T follicular helper cell (primary cell): ENCODE data around the gene RAB27B.
"Not testable (repeated sequence)": the region's sequence is repeated elsewhere in the genome, so short reads cannot be mapped to it uniquely, and the experiment has no call there.

ENCODE experiments used
- DNase-seq: peaks from one replicate; pipeline ENCODE4 v3.0.0-alpha.2; 2020; ENCODE audit warnings: low read depth

Gene RAB27B

GRCh38 chr18:54815086-54815485 lies 13.2 kb upstream of the RAB27B start:
- DNase-seq, result no peak

- not testable (repeated sequence) for DNase-seq
These were observed 7.4 kb upstream of the RAB27B start for GRCh38 chr18:54820785-54821275.

DNA sequence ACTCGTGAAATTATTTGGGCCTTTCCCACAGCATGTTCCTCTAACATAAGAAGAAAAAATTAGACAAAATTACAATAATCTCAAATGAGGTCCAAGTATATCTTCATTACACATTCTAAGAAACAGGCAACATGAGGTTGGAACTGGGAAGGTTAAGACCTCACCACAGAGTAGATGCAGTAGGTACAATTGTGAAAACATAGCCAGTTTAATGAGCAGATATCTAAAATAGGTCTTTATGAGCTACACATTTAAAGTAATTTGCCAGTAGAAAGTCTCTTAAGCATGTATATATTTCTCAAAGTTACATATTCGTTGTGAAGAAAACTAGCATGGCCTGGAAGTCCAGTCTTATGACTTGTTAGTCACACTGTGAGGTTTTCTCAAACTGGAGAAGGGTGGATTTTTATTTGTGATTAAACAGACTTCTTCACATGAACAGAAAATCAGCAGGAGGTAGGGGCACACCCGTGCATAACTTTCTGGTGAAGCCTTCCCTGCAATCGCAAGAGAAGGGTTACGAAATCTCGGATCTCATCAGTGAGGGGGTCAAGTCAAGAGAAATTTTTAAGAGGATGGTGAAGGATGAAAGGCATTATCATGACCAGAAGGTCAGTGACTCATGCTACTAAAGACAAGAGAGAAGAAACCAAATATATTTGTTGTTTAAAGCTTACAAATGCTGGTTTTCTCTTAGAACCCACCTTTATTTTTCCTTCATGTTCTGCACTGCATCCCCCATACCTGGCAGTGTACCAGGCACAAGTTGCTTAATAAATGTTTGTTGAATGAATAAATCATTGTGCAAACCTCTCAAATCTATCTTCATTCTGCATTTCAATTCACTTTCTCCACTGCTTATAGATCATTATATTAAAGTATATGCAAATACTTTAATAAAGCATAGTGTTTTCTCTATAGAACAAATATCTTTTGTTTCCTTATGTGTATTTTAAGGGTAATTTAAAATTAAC lies 5.1 kb upstream of the RAB27B start:
- DNase-seq, result no peak

- no peak for DNase-seq
These were observed 3.5 kb upstream of the RAB27B start for GRCh38 chr18:54824761-54825160.

DNA sequence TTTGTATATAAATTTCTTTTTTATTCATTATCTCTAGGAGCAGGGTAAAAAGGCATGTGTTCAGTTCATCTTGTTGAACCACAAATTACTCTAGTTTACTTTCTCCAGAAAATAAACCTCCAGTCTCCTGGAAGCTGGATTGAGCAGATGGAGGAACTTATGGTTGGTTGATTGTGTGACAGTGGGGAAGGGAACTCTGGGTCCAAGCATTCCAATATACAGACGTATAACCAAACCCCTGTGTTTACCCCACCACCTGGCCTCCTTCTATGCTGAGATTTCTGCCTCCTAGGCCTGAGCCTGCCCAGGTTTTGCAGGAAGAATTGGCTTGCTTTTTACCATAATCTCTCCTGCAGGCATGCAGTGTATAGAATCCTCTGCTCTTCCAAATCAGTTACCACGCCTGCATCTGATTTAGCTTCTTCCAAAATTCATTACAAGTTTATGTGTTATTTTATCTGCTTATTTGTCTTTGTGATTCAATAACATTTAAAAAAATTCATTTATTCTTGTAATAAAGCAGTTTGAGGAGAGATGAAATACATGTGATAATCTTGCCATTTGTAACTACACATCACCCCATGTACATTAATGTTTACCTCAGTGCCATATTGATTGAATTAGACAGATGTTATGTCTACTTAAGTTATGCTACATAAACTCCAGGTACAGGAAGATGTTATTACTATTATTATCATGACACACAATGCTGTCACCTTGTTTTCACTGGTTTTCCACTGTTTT lies 2.5 kb upstream of the RAB27B start:
- DNase-seq, result no peak

DNA sequence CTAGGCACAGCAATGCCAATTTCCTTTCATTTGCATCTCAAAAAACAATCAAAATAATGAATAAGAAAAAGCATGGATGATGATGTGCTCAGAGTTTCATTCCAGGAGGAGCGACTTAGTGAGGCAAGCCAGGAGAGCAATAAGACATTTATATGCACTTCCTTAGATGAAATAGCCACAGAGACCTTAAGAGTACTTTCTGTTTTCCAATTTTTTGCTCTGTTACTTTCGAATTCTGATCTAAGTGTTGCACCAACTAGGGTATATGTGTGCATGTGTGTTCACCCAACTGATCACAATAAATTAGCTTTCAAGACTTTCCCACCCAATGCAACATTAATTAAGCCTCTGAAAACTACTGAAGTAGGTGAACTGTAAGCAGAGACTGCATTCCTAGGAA lies 709 bp downstream of the RAB27B start:
- no peak for DNase-seq

DNA sequence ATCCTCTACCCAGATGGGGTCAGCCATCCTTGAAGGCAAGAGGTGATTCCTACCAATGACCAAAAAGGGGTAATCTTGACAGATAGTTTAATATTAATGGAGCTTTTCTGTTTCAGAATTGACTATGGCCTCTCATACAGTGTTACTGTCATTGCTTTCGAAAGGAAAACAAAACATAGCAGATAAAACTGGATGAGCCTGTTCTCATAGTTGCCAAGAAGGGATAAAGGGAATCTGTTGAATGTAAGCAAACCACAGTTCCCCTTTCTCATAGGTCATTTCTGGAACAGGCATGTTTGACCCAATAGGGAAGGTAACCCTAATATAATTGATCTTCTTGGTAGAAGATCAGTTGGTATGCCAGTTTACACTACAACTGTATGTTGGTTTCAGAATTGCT lies 1.6 kb downstream of the RAB27B start:
- no peak for DNase-seq

DNA sequence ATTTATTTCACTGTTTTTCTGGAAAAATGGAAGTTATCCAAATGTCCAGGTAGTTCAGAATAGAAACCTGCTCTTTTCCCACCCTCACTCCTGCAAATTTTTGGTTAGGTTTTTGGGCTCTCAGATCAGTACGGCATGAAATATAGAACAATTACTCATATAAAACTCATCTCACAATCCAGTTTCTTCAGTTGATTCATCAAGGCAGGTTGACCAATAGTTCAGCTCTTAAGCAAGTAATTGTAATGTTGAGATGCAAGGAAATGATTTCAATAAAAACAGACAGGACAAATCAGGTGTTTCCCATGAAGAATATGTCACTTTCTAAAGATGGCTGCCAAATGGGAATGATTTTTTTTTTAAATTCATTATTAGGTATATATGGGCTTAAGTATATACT lies 2.0 kb downstream of the RAB27B start:
- DNase-seq, result no peak

GRCh38 chr18:54830866-54831265 lies 2.6 kb downstream of the RAB27B start:
- no peak for DNase-seq

DNA sequence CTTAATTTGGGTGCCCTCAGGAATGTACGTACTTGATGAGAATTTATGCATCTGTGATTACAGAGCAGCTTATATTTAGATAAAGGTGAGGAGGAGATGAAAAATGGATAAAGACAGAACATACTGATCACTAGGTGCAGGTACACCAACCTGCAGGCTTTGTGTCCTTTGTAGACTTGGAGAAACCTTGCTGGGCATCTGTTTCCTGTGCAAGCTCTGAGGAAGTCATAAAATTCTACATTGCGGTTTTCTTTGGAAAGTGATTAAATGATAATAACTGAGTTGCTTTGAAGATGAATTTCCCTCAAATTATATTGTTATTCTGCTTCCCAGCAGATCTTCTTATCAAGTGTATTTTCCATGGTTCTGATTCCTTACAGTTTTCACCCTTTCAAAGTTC lies 7.7 kb downstream of the RAB27B start:
- no peak for DNase-seq

- no peak for DNase-seq
These were observed 15.0 kb downstream of the RAB27B start for GRCh38 chr18:54843314-54843713.

- DNase-seq, result no peak
These were observed 17.5 kb downstream of the RAB27B start for GRCh38 chr18:54845787-54846186.

- DNase-seq, result no peak
These were observed 19.8 kb downstream of the RAB27B start for GRCh38 chr18:54848121-54848520.

DNA sequence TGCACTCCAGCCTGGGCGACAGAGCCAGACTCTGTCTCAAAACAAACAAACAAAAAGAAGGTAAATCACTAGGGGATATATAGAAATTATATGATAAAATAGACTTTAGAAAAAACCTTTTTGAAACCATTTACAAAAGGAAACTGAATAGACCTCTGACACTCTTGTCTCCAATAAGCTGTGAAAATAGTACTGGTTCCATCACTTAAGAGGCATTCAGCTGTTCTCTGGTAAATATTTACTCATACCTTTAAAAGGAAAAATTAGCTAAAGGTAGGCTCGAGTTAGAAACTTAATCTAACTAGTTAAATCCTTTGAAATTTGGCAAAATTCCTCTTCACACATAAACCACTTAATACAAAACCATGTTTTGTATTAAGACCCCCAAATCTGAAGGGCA lies 21.4 kb downstream of the RAB27B start:
- DNase-seq, result no peak

GRCh38 chr18:54850598-54850997 lies 22.3 kb downstream of the RAB27B start:
- no peak for DNase-seq

GRCh38 chr18:54852780-54853675 lies 24.8 kb downstream of the RAB27B start:
- no peak for DNase-seq

DNA sequence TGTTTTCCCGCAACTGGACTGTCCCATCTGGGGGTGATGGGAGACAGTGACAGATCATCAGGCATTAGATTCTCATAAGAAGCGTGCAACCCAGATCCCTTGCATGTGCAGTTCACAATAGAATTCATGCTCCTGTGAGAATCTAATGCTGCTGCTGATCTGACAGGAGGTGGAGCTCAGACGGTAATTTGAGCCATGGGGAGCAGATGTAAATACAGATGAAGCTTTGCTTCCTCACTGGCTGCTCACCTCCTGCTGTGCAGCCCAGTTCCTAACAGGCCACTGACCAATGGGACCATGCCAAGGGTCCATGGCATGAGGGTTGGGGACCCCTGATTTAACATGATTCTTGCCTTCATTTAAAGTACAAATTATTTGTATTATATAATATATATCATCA lies 26.8 kb downstream of the RAB27B start:
- not testable (repeated sequence) for DNase-seq

DNA sequence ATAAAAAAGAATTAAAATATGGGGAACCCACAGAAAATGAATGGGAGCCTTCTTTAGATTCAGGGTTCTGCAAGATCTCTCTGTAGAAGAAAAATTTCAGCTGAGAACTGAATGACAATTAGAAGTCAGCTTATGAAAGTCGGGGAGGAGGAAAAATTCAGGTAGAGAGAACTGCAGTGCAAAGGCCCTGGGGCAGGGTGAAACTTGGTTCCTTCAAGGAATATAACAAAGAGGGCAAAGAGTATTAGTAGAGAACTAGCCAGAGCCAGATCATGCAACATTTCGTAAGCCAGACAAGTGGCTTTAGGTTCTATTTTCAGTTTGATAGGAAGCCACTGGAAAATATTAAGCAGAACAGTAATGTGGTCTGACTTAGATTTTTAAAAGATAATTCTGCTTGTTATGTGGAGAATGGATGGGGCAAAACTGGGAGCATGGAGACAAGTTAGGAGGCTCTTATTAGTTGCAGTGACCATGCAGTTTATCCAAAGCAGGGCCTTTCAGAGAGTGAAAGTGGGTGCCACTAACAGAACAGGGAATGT lies 27.9 kb downstream of the RAB27B start:
- no peak for DNase-seq

DNA sequence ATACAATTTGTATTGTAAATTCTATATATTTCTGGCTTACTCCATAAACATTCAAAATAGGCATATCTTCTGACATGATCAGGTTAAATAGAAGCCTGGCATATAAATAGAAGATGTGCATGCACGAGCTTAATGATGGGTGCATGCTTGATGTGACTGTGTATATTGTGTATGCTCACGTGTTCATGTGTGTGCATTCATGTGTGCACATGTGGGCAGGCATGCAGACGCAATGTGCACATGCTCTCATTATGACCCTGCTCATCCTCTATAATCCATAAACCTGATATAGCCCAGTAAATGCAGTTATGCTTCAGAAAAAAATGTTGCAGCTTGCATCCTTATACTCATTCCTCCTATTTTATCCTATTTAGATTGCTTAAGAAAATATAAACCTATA lies 29.2 kb downstream of the RAB27B start:
- no peak for DNase-seq

DNA sequence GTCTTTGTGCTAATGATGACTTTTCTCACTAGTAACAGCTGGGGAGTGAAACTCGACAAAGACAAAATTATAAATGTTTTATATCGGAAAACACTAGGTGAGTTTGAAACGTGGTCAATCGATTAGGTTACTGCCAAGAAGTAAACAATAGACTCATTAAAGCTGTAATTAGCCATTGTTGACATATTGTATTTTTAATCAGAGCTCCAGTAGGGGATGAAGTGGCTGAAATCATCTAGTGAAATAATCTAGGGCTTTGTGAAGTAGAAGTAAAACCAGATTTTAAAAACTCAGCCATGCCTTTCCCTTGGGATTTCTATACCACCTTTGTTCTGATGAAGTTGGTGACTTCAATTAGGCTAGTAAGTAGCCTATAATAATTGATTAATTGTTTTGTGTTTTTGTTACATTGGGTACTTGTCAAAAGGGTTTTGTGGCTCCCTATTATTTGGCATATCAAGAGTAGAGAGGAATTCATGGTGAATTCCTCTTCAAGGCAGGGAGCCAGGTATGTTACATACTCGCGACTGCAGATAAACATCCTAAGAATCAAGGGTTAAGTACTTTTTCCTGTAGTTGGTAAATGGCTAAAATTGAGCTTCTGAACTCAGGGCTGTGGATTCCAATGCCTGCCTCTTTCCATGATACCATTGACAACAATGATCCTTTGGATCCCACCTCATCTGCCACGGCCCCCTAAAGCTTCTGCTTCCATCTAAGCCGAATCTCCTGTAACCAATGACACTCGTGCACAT lies 31.6 kb downstream of the RAB27B start:
- no peak for DNase-seq

- DNase-seq, result no peak
These were observed 32.7 kb downstream of the RAB27B start for GRCh38 chr18:54860941-54861340.
